Lower leg skin (tissue), 3 donors: ENCODE data around the gene HDAC4.

Source experiments
- CTCF ChIP-seq, 3 donors: fragments of 450-650 bp; IDR thresholded peaks; one replicate each; pipeline ENCODE4 v1.5.1; 2016; ENCODE audit warnings: antibody characterized with exemption in 3 of 3, mild to moderate bottlenecking in 3 of 3, moderate library complexity in 2 of 3
- POLR2A ChIP-seq, 2 donors: fragments of 450-650 bp; IDR thresholded peaks; one replicate each; pipeline ENCODE4 v1.6.1; 2016 to 2017; ENCODE audit warnings: antibody characterized with exemption in 2 of 2, mild to moderate bottlenecking in 1 of 2, moderate library complexity in 1 of 2

- no peak for TF ChIP-seq CTCF (IDR thresholded peaks at IDR 0.05)
- no peak for TF ChIP-seq POLR2A (IDR thresholded peaks at IDR 0.05)
Measured at GRCh38 chr2:239212121-239212928, 188.5 kb downstream of the HDAC4 start.
